ENCODE results near the gene XBP1. TPM values are rescaled to one million over a fixed set of nuclear protein-coding genes. Genes with fewer than 3 reads are reported as not detected.
"Not testable (repeated sequence)": the region's sequence is repeated elsewhere in the genome, so short reads cannot be mapped to it uniquely, and the experiment has no call there.

The XBP1 gene
- total RNA-seq, 2 experiments from 2014 or later = 35.8 to 118 TPM

DNA sequence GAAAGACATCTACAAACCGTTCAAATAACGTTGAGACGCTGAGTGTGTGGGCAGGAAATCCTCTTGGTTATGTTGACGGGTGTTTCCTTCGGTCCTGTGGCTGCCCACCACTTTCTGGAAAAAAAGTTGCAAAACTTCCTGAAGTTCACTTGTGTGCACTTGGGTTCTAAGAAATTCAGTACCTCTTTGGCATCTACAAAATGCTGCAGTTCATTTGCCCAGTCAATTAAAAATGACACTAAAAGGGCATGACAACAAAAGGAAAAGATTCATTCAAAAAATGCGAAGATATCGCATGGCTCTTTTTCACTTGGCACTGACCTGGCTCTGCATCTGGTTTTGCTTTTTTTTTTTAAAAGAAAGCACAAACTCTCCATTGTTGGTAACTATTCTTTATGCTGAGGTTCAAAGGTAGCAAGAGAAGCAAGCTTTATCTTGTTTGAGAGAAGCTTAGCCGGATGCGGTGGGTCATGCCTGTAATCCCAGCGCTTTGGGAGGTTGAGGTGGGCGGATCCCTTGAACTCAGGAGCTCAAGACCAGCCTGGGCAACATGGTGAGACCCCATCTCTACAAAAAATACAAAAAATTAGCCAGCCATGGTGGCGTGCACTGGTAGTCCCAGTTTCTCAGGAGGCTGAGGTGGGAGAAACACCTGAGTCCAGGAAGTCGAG, 10.6 kb upstream of the XBP1 start:
- TF ChIP-seq EZH2phosphoT487 (IDR thresholded peaks at IDR 0.05; ENCODE audit: borderline replicate concordance, low read depth, low read length) = no peak
- no peaks in the 10 kb centered on the region; the same call in 1 of the 2 replicates for H4K20me1 ChIP-seq (ENCODE audit: insufficient read depth, low read length)
- H3K9me2 ChIP-seq (ENCODE audit: insufficient read depth, low read length) = no peaks in the 10 kb centered on the region
- no peaks in the 10 kb centered on the region for H3K36me3 ChIP-seq (ENCODE audit: insufficient read depth, low read length)
- no peak overlapping the region for H3K4me3 ChIP-seq (ENCODE audit: low read depth, low read length, poor library complexity, severe bottlenecking)
- BruUV-seq (replicated peaks) = no TSS peak
- H3K4me2 ChIP-seq (ENCODE audit: low read length) = no peak overlapping the region
- no peak for DNase-seq (ENCODE audit: low spot score)
- H3K79me2 ChIP-seq (ENCODE audit: insufficient read depth, low read depth, low read length) = no peaks in the 10 kb centered on the region
- H2AFZ ChIP-seq (ENCODE audit: low read length) = no peak overlapping the region
- H3K4me1 ChIP-seq (ENCODE audit: insufficient read depth, low read length, poor library complexity, severe bottlenecking) = peaks cover 15% of the 10 kb centered on the region
- intact Hi-C loops (cut with micrococcal nuclease; ENCODE audit: unreplicated experiment) = no loop called here
- no peak overlapping the region for H3K27ac ChIP-seq (ENCODE audit: low read depth, low read length, poor library complexity, severe bottlenecking)
- H3K9me3 ChIP-seq (ENCODE audit: low read length) = no peaks in the 10 kb centered on the region
- POLR2A ChIA-PET = interaction anchor here (0.7 to 2.7 kb wide), 4 partner anchors 8 to 17 kb away, joined by 3 to 15 read pairs (median 4); partner anchors contain the start of gene XBP1
- CTCF ChIA-PET (ENCODE audit: unreplicated experiment) = no interaction called here

DNA sequence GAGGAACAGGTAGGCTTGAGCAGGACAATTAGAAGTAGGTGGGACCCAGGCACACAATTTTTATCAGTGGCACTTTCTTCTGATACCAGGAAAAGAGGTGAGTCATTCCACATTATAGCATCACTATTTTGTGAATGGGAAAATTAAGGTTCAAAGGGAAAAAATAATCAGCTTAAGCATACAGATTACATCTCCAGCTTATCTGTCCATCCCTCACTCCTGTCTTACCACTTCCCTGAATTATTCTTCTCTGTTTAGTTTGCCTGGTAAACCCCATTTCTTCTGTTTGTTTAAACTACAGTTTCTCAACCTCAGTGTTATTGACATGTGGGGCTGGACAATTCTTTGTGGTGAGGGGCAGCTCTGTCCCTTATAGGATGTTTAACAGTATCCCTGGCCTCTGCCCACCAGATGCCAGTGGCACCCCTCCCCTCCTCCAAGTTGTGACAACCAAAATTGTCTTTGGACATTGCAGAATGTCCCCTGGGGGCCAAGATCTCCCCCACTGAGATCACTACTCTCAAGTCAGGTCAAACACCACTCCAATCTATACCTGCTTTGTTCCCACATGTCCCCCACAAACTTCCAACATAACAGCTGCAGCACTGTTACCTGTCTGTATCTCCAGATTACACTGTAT, 8.5 kb upstream of the XBP1 start:
- H3K9me2 ChIP-seq (ENCODE audit: insufficient read depth, low read length) = no peaks in the 10 kb centered on the region
- POLR2A ChIA-PET = interaction anchor here (0.5 kb wide), 1 partner anchor 1112 kb away, joined by 4 read pairs; no protein-coding TSS in a partner anchor
- BruUV-seq (replicated peaks) = no TSS peak
- H3K9me3 ChIP-seq (ENCODE audit: low read length) = no peaks in the 10 kb centered on the region
- H3K27ac ChIP-seq (ENCODE audit: low read depth, low read length, poor library complexity, severe bottlenecking) = no peak overlapping the region
- CTCF ChIA-PET (ENCODE audit: unreplicated experiment) = no interaction called here
- no peak overlapping the region for H3K4me3 ChIP-seq (ENCODE audit: low read depth, low read length, poor library complexity, severe bottlenecking)
- H4K20me1 ChIP-seq (ENCODE audit: insufficient read depth, low read length) = no peaks in the 10 kb centered on the region; the same call in 1 of the 2 replicates
- intact Hi-C loops (cut with micrococcal nuclease; ENCODE audit: unreplicated experiment) = no loop called here
- DNase-seq (ENCODE audit: low spot score) = no peak
- peaks cover 15% of the 10 kb centered on the region for H3K4me1 ChIP-seq (ENCODE audit: insufficient read depth, low read length, poor library complexity, severe bottlenecking)
- no peaks in the 10 kb centered on the region for H3K36me3 ChIP-seq (ENCODE audit: insufficient read depth, low read length)
- no peak overlapping the region for H2AFZ ChIP-seq (ENCODE audit: low read length)
- TF ChIP-seq EZH2phosphoT487 (IDR thresholded peaks at IDR 0.05; ENCODE audit: borderline replicate concordance, low read depth, low read length) = no peak
- TF ChIP-seq, protein P1, sequence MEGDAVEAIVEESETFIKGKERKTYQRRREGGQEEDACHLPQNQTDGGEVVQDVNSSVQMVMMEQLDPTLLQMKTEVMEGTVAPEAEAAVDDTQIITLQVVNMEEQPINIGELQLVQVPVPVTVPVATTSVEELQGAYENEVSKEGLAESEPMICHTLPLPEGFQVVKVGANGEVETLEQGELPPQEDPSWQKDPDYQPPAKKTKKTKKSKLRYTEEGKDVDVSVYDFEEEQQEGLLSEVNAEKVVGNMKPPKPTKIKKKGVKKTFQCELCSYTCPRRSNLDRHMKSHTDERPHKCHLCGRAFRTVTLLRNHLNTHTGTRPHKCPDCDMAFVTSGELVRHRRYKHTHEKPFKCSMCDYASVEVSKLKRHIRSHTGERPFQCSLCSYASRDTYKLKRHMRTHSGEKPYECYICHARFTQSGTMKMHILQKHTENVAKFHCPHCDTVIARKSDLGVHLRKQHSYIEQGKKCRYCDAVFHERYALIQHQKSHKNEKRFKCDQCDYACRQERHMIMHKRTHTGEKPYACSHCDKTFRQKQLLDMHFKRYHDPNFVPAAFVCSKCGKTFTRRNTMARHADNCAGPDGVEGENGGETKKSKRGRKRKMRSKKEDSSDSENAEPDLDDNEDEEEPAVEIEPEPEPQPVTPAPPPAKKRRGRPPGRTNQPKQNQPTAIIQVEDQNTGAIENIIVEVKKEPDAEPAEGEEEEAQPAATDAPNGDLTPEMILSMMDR (conservative IDR thresholded peaks at IDR 0.05; ENCODE audit: low read length) = no peak
- H3K79me2 ChIP-seq (ENCODE audit: insufficient read depth, low read depth, low read length) = no peaks in the 10 kb centered on the region
- H3K4me2 ChIP-seq (ENCODE audit: low read length) = no peak overlapping the region

DNA sequence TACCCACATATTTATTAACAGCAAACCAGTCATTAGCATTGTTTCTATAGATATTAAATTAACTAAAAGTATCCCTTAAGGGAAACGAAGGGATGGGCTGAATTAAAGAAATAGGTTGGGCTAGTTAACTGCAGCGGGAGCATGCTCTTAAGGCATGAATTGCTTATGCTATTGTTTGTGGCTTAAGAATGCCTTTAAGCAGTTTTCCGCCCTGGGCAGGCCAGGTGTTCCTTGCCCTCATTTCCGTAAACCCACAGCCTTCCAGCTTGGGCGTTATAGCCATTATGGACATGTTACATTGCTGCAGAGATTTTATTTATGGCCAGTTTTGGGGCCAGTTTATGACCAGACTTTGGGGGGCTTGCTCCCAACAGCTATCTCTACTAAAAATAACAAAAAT, 5.1 kb upstream of the XBP1 start:
- H3K27ac ChIP-seq (ENCODE audit: low read depth, low read length, poor library complexity, severe bottlenecking); CTCF ChIA-PET (ENCODE audit: unreplicated experiment); H3K4me3 ChIP-seq (ENCODE audit: low read depth, low read length, poor library complexity, severe bottlenecking); H3K36me3 ChIP-seq (ENCODE audit: insufficient read depth, low read length); H4K20me1 ChIP-seq (ENCODE audit: insufficient read depth, low read length); DNase-seq (ENCODE audit: low spot score); H3K9me3 ChIP-seq (ENCODE audit: low read length); H3K4me2 ChIP-seq (ENCODE audit: low read length); BruUV-seq (replicated peaks); H3K9me2 ChIP-seq (ENCODE audit: insufficient read depth, low read length); H3K79me2 ChIP-seq (ENCODE audit: insufficient read depth, low read depth, low read length); H2AFZ ChIP-seq (ENCODE audit: low read length); intact Hi-C loops (cut with micrococcal nuclease; ENCODE audit: unreplicated experiment): not testable (repeated sequence)
- H3K4me1 ChIP-seq (ENCODE audit: insufficient read depth, low read length, poor library complexity, severe bottlenecking) = peaks cover 23% of the 10 kb centered on the region
- POLR2A ChIA-PET = interaction anchor here (8.1 kb wide), 1 partner anchor 15 kb away, joined by 85 read pairs; no protein-coding TSS in a partner anchor
